Measurements from ENCODE around the gene SDK2. TPM values are rescaled to one million over a fixed set of nuclear protein-coding genes. Genes with fewer than 3 reads are reported as not detected.

The SDK2 gene
- total and polyA plus RNA-seq, 2 of the 8 experiments (the other 6 are each of a cell fraction or from before 2014, with no cell fraction given): 3.9 to 4.1 TPM

- H3K9me3 ChIP-seq (ENCODE audit: insufficient read depth in 2 of 2, low read depth in 1 of 2, low read length in 1 of 2): no peaks in the 10 kb centered on the region
- H3K23me2 ChIP-seq (ENCODE audit: low read depth, low read length): peaks cover 9% of the 10 kb centered on the region; the same call in 1 of the 2 replicates
Measured at GRCh38 chr17:73648543-73648820, 4.2 kb upstream of the SDK2 start.

More at GRCh38 chr17:73648543-73648820, 4.2 kb upstream of the SDK2 start:
- H3K4me2 ChIP-seq (ENCODE audit: insufficient read depth in 1 of 2, low read depth in 2 of 2, low read length in 2 of 2): no peak overlapping the region
- no peak overlapping the region for H3K4me3 ChIP-seq (ENCODE audit: extremely low read depth in 1 of 4, insufficient read depth in 2 of 4, low read depth in 3 of 4, low read length in 4 of 4)
- H3K4me1 ChIP-seq (replicated peaks in 1 of 4; ENCODE audit: control insufficient read depth in 3 of 4, insufficient read depth in 4 of 4, low read length in 3 of 4): peaks cover 0 to 7% (median 3%) of the 10 kb centered on the region in 4 experiments; a peak in 6 of 7 replicates
- no peak overlapping the region for H2BK5ac ChIP-seq (ENCODE audit: low read depth, low read length)
- H3K79me1 ChIP-seq (ENCODE audit: low read depth, low read length): no peaks in the 10 kb centered on the region
- no peaks in the 10 kb centered on the region for H4K20me1 ChIP-seq (replicated peaks in 1 of 2; ENCODE audit: control insufficient read depth in 1 of 2, insufficient read depth in 2 of 2, low read length in 2 of 2)
- FAIRE-seq (no peak), DNase-seq (ENCODE audit: low read depth in 1 of 2, low spot score in 2 of 2) (no peak)
- H3K4ac ChIP-seq (replicated peaks; ENCODE audit: insufficient read length, low read depth, low read length): no peak overlapping the region
- H2BK15ac ChIP-seq (ENCODE audit: low read length): no peak overlapping the region
- no peak overlapping the region for H3K18ac ChIP-seq (ENCODE audit: extremely low read depth, low read length)
- POLR2A ChIA-PET (ENCODE audit: partially characterized antibody): no interaction called here
- H2BK12ac ChIP-seq (ENCODE audit: low read depth, low read length): no peak overlapping the region; the same call in 1 of the 2 replicates
- no peaks in the 10 kb centered on the region for H3K79me2 ChIP-seq (ENCODE audit: control insufficient read depth in 1 of 2, insufficient read depth in 2 of 2, low read length in 2 of 2)
- CTCF ChIA-PET (ENCODE audit: partially characterized antibody): interaction anchor here (0.6 to 11.3 kb wide), 15 partner anchors 8 to 321 kb away, joined by 3 to 175 read pairs (median 7); no protein-coding TSS in a partner anchor
- H3K56ac ChIP-seq (replicated peaks; ENCODE audit: insufficient read length, low read depth, low read length): no peak overlapping the region
- peaks cover 0 to 24% (median 16%) of the 10 kb centered on the region in 4 experiments; a peak in 6 of 7 replicates for H3K27me3 ChIP-seq (replicated peaks in 1 of 4; ENCODE audit: control insufficient read depth in 3 of 4, extremely low read depth in 1 of 4, insufficient read depth in 3 of 4, low read length in 3 of 4)
- WGBS, 2 experiments (ENCODE audit: extremely low coverage in 1 of 2, insufficient coverage in 1 of 2, insufficient read length in 1 of 2, insufficient replicate concordance in 2 of 2, low coverage in 1 of 2, low lambda C conversion rate in 2 of 2, missing lambda C conversion rate in 1 of 2): 84% methylated on average over 3 of the region's 3 CpGs; no CpG with 5 or more reads in 1 of the 2 experiments
- H4K5ac ChIP-seq (ENCODE audit: insufficient read length, low read depth, low read length): no peak overlapping the region
- no peak overlapping the region for H3K23ac ChIP-seq (ENCODE audit: insufficient read length)
- no peak overlapping the region for H2BK20ac ChIP-seq (ENCODE audit: low read length)
- H4K8ac ChIP-seq (ENCODE audit: extremely low read depth, insufficient read depth, low read length): no peak overlapping the region
- no peaks in the 10 kb centered on the region for H3K36me3 ChIP-seq (ENCODE audit: control insufficient read depth in 2 of 4, insufficient read depth in 4 of 4, low read length in 3 of 4)
- H3K9ac ChIP-seq (replicated peaks in 1 of 4; ENCODE audit: extremely low read depth in 1 of 4, low read depth in 3 of 4, low read length in 3 of 4): no peak overlapping the region
- no peak overlapping the region for H2AK5ac ChIP-seq (ENCODE audit: low read depth, low read length)
- TF ChIP-seq SP2 (IDR thresholded peaks at IDR 0.05; ENCODE audit: low read length): no peak
- TF ChIP-seq ASH2L (IDR thresholded peaks at IDR 0.05; ENCODE audit: low read length): no peak
- no peak for TF ChIP-seq RFX5 (IDR thresholded peaks at IDR 0.05; ENCODE audit: borderline replicate concordance, low read depth, low read length)
- TF ChIP-seq EZH2 (IDR thresholded peaks at IDR 0.05; ENCODE audit: low read depth, low read length, severe bottlenecking): no peak
- no peak for TF ChIP-seq CREB1 (IDR thresholded peaks at IDR 0.05)
- no peak for TF ChIP-seq TAF7 (optimal IDR thresholded peaks at IDR 0.05; ENCODE audit: borderline replicate concordance, low read depth, low read length)
- TF ChIP-seq SUZ12 (IDR thresholded peaks at IDR 0.05; ENCODE audit: low read length): no peak
- no peak for TF ChIP-seq SP4 (IDR thresholded peaks at IDR 0.05; ENCODE audit: low read length)
- no peak for TF ChIP-seq POU5F1 (IDR thresholded peaks at IDR 0.05; ENCODE audit: low read depth, low read length)
- no peak for TF ChIP-seq KDM5A (IDR thresholded peaks at IDR 0.05; ENCODE audit: low read length)
- TF ChIP-seq CTBP2 (IDR thresholded peaks at IDR 0.05; ENCODE audit: borderline replicate concordance, insufficient read depth, insufficient read length, low read length): no peak
- no peak for TF ChIP-seq RNF2 (IDR thresholded peaks at IDR 0.05; ENCODE audit: borderline replicate concordance, low read depth, low read length, missing control alignments, poor library complexity, severe bottlenecking)
- H3K27ac ChIP-seq (ENCODE audit: low read depth, low read length): no peak overlapping the region
- H2AFZ ChIP-seq (ENCODE audit: low read length): no peak overlapping the region
- H2BK120ac ChIP-seq (replicated peaks; ENCODE audit: low read depth, low read length): no peak overlapping the region
- H4K91ac ChIP-seq (replicated peaks; ENCODE audit: insufficient read length, low read length): no peak overlapping the region
- no peak overlapping the region for H3K14ac ChIP-seq (ENCODE audit: insufficient read length)
